GM19463 (cell line): Measurements from ENCODE around the gene SRSF7.
"Not testable (repeated sequence)": the region's sequence is repeated elsewhere in the genome, so short reads cannot be mapped to it uniquely, and the experiment has no call there.

Experiments used
- ATAC-seq: cut with Tn5 transposase; IDR thresholded peaks from one replicate; pipeline ENCODE4 v1.9.1; 2021; ENCODE audit warnings: mild to moderate bottlenecking, moderate library complexity; ENCODE audit not compliant: unreplicated experiment

The SRSF7 gene

DNA sequence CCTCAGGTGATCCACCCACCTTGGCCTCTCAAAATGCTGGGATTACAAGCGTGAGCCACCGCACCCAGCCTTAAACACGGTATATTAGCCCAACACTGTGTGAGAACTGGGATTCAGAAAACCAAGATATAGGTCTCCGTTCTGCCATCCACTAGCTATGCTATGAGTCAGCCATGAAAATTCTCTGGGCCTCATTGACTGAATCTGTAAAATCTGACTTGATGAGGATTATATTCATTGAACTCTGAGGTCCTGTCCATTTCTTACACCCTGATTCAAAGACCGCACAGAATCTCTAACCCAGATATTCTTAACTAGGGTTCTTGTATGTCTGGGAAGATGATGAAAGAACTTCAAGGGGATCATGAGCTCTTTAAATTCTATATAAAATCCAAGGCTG lies 47.8 kb downstream of the SRSF7 start:
- not testable (repeated sequence) for ATAC-seq

DNA sequence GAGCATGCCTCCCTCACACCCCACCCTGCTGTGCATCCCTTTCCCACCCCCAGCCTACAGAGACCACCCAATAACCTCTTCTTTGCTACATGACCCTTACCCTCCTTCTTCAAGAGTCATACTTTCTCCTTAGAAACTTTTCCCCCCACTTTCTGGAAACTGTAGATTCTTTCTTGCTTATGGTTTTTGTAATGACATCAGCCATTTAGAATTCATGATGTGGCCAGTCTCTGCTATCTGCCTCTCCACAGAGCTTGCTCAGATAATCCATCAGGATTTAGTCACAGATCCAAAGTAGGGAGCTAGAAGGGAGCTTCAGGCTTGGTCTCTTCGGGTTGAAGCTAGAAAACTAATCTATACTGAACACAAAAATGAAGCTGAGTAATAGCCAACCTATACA lies 48.7 kb downstream of the SRSF7 start:
- ATAC-seq = no peak

DNA sequence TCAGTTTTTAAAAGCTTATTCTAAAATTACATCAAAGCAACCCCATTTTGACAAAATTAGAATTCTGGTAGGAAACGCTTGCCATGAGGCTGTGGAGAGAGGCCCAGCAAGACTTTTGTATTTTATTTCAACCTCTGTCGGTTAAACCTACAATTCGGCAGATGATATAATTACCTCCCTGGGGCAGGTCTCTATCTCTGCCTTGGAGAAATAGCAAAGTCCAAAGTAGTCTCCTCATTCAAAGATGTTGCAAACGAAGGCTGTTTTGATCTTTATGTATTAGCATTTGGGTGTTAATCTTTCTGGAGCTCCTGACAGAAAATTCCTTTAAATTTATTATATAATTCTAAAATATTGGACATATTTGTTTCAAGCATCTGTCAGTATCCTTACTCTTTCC lies 49.6 kb downstream of the SRSF7 start:
- no peak for ATAC-seq

DNA sequence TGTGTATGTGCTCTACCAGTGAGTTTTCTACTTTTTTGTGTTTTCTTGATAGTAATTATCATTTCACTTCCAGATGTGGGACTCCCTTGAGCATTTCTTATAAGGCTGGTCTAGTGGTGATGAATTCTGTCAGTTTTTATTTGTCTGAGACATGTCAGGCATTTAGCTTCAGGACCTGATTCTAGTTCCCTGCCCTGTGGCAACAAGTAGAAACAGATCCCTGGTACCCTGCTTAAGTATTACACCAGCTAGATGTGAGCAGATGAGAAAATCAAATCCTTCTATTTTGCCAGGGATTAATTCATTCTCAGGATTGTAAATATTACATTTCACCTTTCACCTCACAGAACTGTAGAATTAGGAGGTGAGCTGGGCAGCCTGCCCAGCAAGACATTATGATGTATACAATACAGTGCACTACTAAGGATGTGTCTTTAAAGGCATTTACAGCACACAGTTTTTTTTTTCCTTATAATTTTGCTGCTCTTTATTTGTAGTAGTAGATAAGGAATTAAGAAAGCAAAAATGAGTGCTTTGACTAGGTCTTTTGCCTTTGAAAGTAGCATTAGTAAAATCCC lies 50.2 kb downstream of the SRSF7 start:
- ATAC-seq = no peak

DNA sequence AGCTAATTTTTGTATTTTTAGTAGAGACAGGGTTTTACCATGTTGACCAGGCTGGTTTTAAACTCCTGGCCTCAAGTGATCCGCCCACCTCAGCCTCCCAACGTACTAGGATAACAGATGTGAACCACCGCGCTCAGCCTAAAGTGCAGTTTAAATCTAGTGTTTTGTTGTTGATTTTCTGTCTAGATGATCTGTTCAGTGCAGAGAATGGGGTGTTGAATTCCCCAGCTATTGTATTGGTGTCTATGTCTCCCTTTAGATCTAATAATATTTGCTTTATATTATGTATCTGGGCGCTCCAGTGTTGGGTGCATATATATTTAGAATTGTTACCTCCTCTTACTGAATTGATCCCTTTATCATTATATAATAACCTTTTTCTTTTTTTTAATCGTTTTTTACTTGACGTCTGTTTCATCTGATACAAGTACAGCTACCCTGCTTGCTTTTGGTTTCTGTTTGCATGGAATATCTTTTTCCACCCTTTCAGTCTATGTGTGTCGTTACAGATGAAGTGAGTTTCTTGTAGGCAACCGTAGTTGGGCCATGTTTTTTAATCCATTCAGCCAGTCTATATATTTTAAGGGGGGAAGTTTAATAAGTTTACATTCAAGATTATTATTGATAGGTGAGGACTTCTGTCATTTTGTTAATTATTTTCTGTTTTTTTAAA lies 50.9 kb downstream of the SRSF7 start:
- no peak for ATAC-seq

DNA sequence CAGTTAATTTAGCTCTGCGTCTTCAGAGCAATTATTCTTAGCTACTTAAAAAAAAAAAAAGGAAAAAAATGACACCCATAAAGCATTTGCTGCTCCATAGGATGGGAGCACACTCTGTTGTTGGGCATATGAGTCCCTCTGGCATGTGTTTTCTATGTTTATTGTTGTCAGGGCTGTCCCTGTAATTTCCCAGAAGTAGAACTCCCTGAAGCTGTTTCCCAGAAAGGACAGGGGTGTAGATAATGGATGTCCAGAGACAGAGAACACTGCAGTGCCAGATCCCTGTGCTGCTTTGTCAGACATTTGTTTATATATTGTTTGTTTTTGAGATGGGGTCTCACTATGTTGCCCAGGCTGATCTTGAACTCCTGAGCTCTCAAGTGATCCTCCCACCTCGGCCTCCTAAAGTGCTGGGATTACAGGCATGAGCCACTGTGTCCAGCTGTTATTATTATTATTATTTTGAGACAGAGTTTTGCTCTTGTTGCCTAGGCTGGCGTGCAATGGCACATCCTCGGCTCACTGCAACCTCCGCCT lies 52.6 kb downstream of the SRSF7 start:
- no peak for ATAC-seq

DNA sequence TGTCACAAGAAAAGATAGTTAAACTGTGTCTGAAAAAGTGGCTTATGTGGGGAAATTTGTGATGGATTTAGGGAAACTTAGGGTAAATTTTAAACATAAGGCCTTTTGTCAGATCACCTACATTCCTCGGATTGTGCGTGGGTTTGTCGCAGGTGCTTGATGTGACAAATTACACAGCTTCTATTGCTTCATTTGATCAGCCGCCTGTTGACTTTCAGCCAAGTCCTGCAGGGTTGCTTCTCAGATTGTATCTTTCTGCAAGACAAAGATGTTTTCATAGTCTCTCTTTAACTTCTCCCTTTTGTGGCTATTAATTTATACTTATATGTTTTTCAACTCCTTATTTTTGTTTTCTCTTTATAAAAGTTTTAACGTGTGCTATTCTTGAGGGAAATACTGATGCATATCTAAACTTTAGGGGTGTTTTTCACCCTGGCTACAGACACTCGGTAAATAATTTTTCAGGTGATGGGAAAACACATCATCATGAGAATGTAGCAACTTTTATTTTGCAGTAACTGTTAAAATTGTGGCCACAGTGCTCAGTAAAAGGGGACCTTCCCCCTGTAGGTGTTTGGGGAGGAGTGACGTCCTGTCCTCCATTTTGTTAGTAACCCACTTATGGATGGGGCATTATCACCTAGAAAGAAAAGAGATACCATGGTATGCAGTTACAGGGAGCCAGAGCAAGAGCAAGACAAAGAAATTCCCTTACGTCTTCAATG lies 53.9 kb downstream of the SRSF7 start:
- ATAC-seq = no peak
